ENCODE results near the gene BCKDHA. TPM values are rescaled to one million over a fixed set of nuclear protein-coding genes. Genes with fewer than 3 reads are reported as not detected.

Gene BCKDHA
- total RNA-seq (12.9 and 16.5 TPM in 2 replicates), polyA plus RNA-seq (50.4 and 63.6 TPM in 2 replicates), polyA minus RNA-seq (17.0 and 19.4 TPM in 2 replicates), Bru-seq, nascent RNA (percentile 46 among the genes with signal in this experiment), BruChase-seq, experiment 1, labeled RNA remaining after a 6-hour chase (percentile 65 among the genes with signal in this experiment), BruChase-seq, experiment 2, labeled RNA remaining after a 2-hour chase (percentile 59 among the genes with signal in this experiment)
- polyA plus RNA-seq (2011; cell fraction: cytosol; rRNA removed): 24.8 and 32.7 TPM in 2 replicates
- polyA plus RNA-seq (2011; cell fraction: nucleus; rRNA removed): 20.3 and 25.9 TPM in 2 replicates
- 10.6 and 29.3 TPM in 2 replicates for polyA plus RNA-seq (2012)
- 32.4 TPM for polyA minus RNA-seq (2011; cell fraction: cytosol; rRNA and poly(A)+ RNA removed)
- polyA minus RNA-seq (2011; cell fraction: nucleus; rRNA and poly(A)+ RNA removed): 11.6 and 23.5 TPM in 2 replicates
- long read RNA-seq, transcript BCKDHA-201 (9 exons, 2,103 nt): major isoform, 83 of 182 reads
- long read RNA-seq, partial matches to known transcripts: 87 of 182 reads
- long read RNA-seq, other reads (novel, unspliced or antisense): 12 of 182 reads

- peaks cover 6% of the 10 kb centered on the region for H3K79me2 ChIP-seq (ENCODE audit: control insufficient read depth, insufficient read depth, low read length)
- TSS peak; percentile 55 for BruUV-seq (replicated peaks)
- H3K27me3 ChIP-seq (ENCODE audit: control insufficient read depth in 2 of 2, insufficient read depth in 2 of 2, low read length in 2 of 2): no peaks in the 10 kb centered on the region
- ChIA-PET POLR2A (no interaction called here), CTCF (no interaction called here)
- peak within 1 kb of the TSS; percentile 79 to 95 (median 81) for H3K4me3 ChIP-seq (replicated peaks in 1 of 3; ENCODE audit: insufficient read depth in 1 of 3, low read depth in 1 of 3, low read length in 3 of 3)
- intact Hi-C loops (cut with micrococcal nuclease) (loop anchor here (1.0 to 2.0 kb wide), 6 partner anchors 19 to 75 kb away; partner anchors contain the start of genes B3GNT8, B9D2 and DMAC2), dilution Hi-C loops (cut with MboI; ENCODE audit: extremely low pct_ligation_motif_present, low sequenced_read_pairs) (no loop called here)
- H3K4me1 ChIP-seq (ENCODE audit: control insufficient read depth, extremely low read depth, insufficient read depth, low read length): peaks cover 29% of the 10 kb centered on the region
- H3K9me3 ChIP-seq (replicated peaks; ENCODE audit: control insufficient read depth, insufficient read depth, low read length): no peaks in the 10 kb centered on the region
- H4K20me1 ChIP-seq (replicated peaks; ENCODE audit: control insufficient read depth, extremely low read depth, insufficient read depth, low read length): no peaks in the 10 kb centered on the region
- no peaks in the 10 kb centered on the region for H3K36me3 ChIP-seq (ENCODE audit: control insufficient read depth in 2 of 2, extremely low read depth in 1 of 2, insufficient read depth in 2 of 2, low read length in 2 of 2)
- peak within 1 kb of the TSS; percentile 93 for H3K27ac ChIP-seq (ENCODE audit: insufficient read depth, low read depth, low read length)
- TF ChIP-seq, protein P1, sequence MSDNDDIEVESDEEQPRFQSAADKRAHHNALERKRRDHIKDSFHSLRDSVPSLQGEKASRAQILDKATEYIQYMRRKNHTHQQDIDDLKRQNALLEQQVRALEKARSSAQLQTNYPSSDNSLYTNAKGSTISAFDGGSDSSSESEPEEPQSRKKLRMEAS (IDR thresholded peaks at IDR 0.05; ENCODE audit: insufficient read depth, insufficient read length): peak; percentile 100
- no peak for TF ChIP-seq EZH2 (IDR thresholded peaks at IDR 0.05; ENCODE audit: borderline replicate concordance, low read depth, low read length, severe bottlenecking)
- TF ChIP-seq POLR2AphosphoS5 (IDR thresholded peaks at IDR 0.05; ENCODE audit: insufficient read depth, low read depth, low read length): peak; percentile 61
- TF ChIP-seq FOS (IDR thresholded peaks at IDR 0.05; ENCODE audit: borderline replicate concordance, insufficient read depth, low read length): no peak
- TF ChIP-seq JUN (IDR thresholded peaks at IDR 0.05; ENCODE audit: borderline replicate concordance, insufficient read depth, insufficient read length, low read depth): no peak
- TF ChIP-seq MYC (IDR thresholded peaks at IDR 0.05; ENCODE audit: low read depth, low read length): peak; percentile 97
- peak; percentile 43 for TF ChIP-seq POLR2A (IDR thresholded peaks at IDR 0.05; ENCODE audit: low read depth, low read length)
- TF ChIP-seq CTCF (IDR thresholded peaks at IDR 0.05; ENCODE audit: extremely low read depth in 1 of 2, insufficient read depth in 1 of 2, low read depth in 1 of 2, low read length in 2 of 2): no peak
- no peak for TF ChIP-seq GATA2 (IDR thresholded peaks at IDR 0.05; ENCODE audit: insufficient read depth, insufficient read length, low read depth, low read length)
- FAIRE-seq (peak; percentile 99), DNase-seq (ENCODE audit: low read depth, low spot score) (peak; percentile 100)
- no peaks in the 10 kb centered on the region for H3K9me1 ChIP-seq (replicated peaks; ENCODE audit: control insufficient read depth, extremely low read depth, insufficient read depth, low read length)
- peak within 1 kb of the TSS; percentile 94 for H3K9ac ChIP-seq (replicated peaks; ENCODE audit: extremely low read depth, insufficient read depth, low read length)
- peak within 1 kb of the TSS; percentile 82 for H3K4me2 ChIP-seq (ENCODE audit: insufficient read depth, low read length)
- peak within 1 kb of the TSS; percentile 71 for H2AFZ ChIP-seq (ENCODE audit: low read depth, low read length)
Observed at GRCh38 chr19:41397086-41398049, at the start of gene BCKDHA, which contains the start of gene EXOSC5. TSS of gene BCKDHA (plus strand) at chr19:41397818. CDS start at chr19:41397828, 10 bp downstream. TSS of gene EXOSC5 (minus strand) at chr19:41397359. CDS start at chr19:41397328, 31 bp downstream.

Measured in endothelial cell of umbilical vein (primary cell).